Suprapubic skin (tissue), 4 donors: Measurements from ENCODE around the gene DNAJC1. TPM values are rescaled to one million over a fixed set of nuclear protein-coding genes. Genes with fewer than 3 reads are reported as not detected.

ENCODE experiments used
- DNase-seq, 2 donors: peaks; one replicate each; pipeline ENCODE4 v3.0.0-alpha.2; 2019; ENCODE audit warnings: low spot score in 2 of 2
- H3K27ac ChIP-seq: fragments of 200-600 bp; sonication (generic); one replicate; pipeline ENCODE4 v1.5.1; 2019
- H3K27me3 ChIP-seq: fragments of 200-600 bp; sonication (generic); one replicate; pipeline ENCODE4 v1.5.1; 2019
- H3K36me3 ChIP-seq: fragments of 200-600 bp; sonication (generic); one replicate; pipeline ENCODE4 v1.5.1; 2019
- H3K4me1 ChIP-seq: fragments of 200-600 bp; sonication (generic); one replicate; pipeline ENCODE4 v1.5.1; 2019
- H3K4me3 ChIP-seq: fragments of 200-600 bp; sonication (generic); one replicate; pipeline ENCODE4 v1.5.1; 2019; ENCODE audit warnings: mild to moderate bottlenecking
- H3K9me3 ChIP-seq: fragments of 200-600 bp; sonication (generic); one replicate; pipeline ENCODE4 v1.5.1; 2019
- CTCF ChIP-seq, 2 donors: fragments of 200-600 bp in 1 of 2; fragments of 450-650 bp in 1 of 2; sonication (generic) in 1 of 2; IDR thresholded peaks; one replicate each; pipeline ENCODE4 v1.5.1; 2016 to 2019; ENCODE audit warnings: antibody characterized with exemption in 2 of 2, mild to moderate bottlenecking in 1 of 2, moderate library complexity in 1 of 2
- EP300 ChIP-seq: sonication (generic); formaldehyde crosslinking; IDR thresholded peaks from one replicate; pipeline ENCODE4 v1.6.1; 2017; ENCODE audit warnings: antibody characterized with exemption
- POLR2A ChIP-seq, 2 donors: fragments of 450-650 bp; IDR thresholded peaks; one replicate each; pipeline ENCODE4 v1.6.1; 2017; ENCODE audit warnings: antibody characterized with exemption in 2 of 2, mild to moderate bottlenecking in 2 of 2, moderate library complexity in 2 of 2
- POLR2AphosphoS5 ChIP-seq, 3 donors: sonication (generic); formaldehyde crosslinking; IDR thresholded peaks; one replicate each; pipeline ENCODE4 v1.6.1; 2017; ENCODE audit warnings: antibody characterized with exemption in 3 of 3
- WGBS: methylation state at CpG from one replicate; pipeline ENCODE4 v1.1.5; 2018; 5-methylcytosine and 5-hydroxymethylcytosine counted together
- total RNA-seq, 4 donors: library from RNA; depleted of rRNA; stranded (reverse); fragments of >200 nt; gene quantifications; one replicate each; pipeline ENCODE4 v1.1.0, GENCODE V29; 2016

DNAJC1 gene
- total RNA-seq, 4 donors from 2014 or later: 30.6 to 70.0 (median 61.0) TPM

GRCh38 chr10:21978191-21978862 is 25.2 kb downstream of the DNAJC1 start:
- no peak for DNase-seq
- WGBS: 15% methylated on average over 1 of the region's 1 CpG
- TF ChIP-seq CTCF (IDR thresholded peaks at IDR 0.05) (no peak), POLR2AphosphoS5 (IDR thresholded peaks at IDR 0.05) (no peak), EP300 (no peak), POLR2A (IDR thresholded peaks at IDR 0.05) (no peak)
- Histone ChIP-seq H3K27ac (no peak overlapping the region), H3K9me3 (no peaks in the 10 kb centered on the region), H3K36me3 (no peaks in the 10 kb centered on the region), H3K27me3 (no peaks in the 10 kb centered on the region), H3K4me3 (no peak overlapping the region), H3K4me1 (peaks cover 2% of the 10 kb centered on the region)

- WGBS: 94% methylated on average over 7 of the region's 7 CpGs
These were observed 26.8 kb downstream of the DNAJC1 start for GRCh38 chr10:21976739-21977138.

GRCh38 chr10:21976280-21976679 is 27.2 kb downstream of the DNAJC1 start:
- Histone ChIP-seq H3K9me3 (no peaks in the 10 kb centered on the region), H3K27ac (no peak overlapping the region), H3K4me3 (no peak overlapping the region), H3K27me3 (no peaks in the 10 kb centered on the region), H3K4me1 (peaks cover 2% of the 10 kb centered on the region), H3K36me3 (no peaks in the 10 kb centered on the region)
- no peak for TF ChIP-seq CTCF (IDR thresholded peaks at IDR 0.05)
- TF ChIP-seq POLR2A (IDR thresholded peaks at IDR 0.05): no peak
- no peak for TF ChIP-seq POLR2AphosphoS5 (IDR thresholded peaks at IDR 0.05)
- no peak for TF ChIP-seq EP300
- WGBS: 95% methylated on average over 2 of the region's 2 CpGs
- DNase-seq: no peak

More at GRCh38 chr10:21976739-21977138, 26.8 kb downstream of the DNAJC1 start:
- Histone ChIP-seq H3K27me3 (no peaks in the 10 kb centered on the region), H3K36me3 (no peaks in the 10 kb centered on the region), H3K4me3 (no peak overlapping the region), H3K9me3 (no peaks in the 10 kb centered on the region), H3K4me1 (peaks cover 2% of the 10 kb centered on the region), H3K27ac (no peak overlapping the region)
- no peak for DNase-seq
- TF ChIP-seq POLR2AphosphoS5 (IDR thresholded peaks at IDR 0.05) (no peak), POLR2A (IDR thresholded peaks at IDR 0.05) (no peak), EP300 (no peak), CTCF (IDR thresholded peaks at IDR 0.05) (no peak)

GRCh38 chr10:21975378-21975990 is 28.0 kb downstream of the DNAJC1 start:
- no peaks in the 10 kb centered on the region for H3K9me3 ChIP-seq
- H3K36me3 ChIP-seq: no peaks in the 10 kb centered on the region
- TF ChIP-seq POLR2A (IDR thresholded peaks at IDR 0.05) (no peak), CTCF (IDR thresholded peaks at IDR 0.05) (no peak)
- WGBS: 58% methylated on average over 1 of the region's 1 CpG
- H3K4me3 ChIP-seq: no peak overlapping the region
- H3K4me1 ChIP-seq: peaks cover 2% of the 10 kb centered on the region
- H3K27ac ChIP-seq: no peak overlapping the region
- DNase-seq: no peak
- H3K27me3 ChIP-seq: no peaks in the 10 kb centered on the region

GRCh38 chr10:21972584-21972983 is 30.9 kb downstream of the DNAJC1 start:
- no peak for DNase-seq
- no peaks in the 10 kb centered on the region for H3K36me3 ChIP-seq
- no peak overlapping the region for H3K4me3 ChIP-seq
- no peaks in the 10 kb centered on the region for H3K27me3 ChIP-seq
- no peaks in the 10 kb centered on the region for H3K9me3 ChIP-seq
- TF ChIP-seq CTCF (IDR thresholded peaks at IDR 0.05) (no peak), POLR2AphosphoS5 (IDR thresholded peaks at IDR 0.05) (no peak), POLR2A (IDR thresholded peaks at IDR 0.05) (no peak), EP300 (no peak)
- WGBS: 90% methylated on average over 1 of the region's 1 CpG
- no peak overlapping the region for H3K27ac ChIP-seq
- H3K4me1 ChIP-seq: no peaks in the 10 kb centered on the region
